GM12891 (cell line): ENCODE results near the gene NFKBIA.
"Not testable (repeated sequence)": the region's sequence is repeated elsewhere in the genome, so short reads cannot be mapped to it uniquely, and the experiment has no call there.

Source experiments
- DNase-seq: peaks from one replicate; pipeline ENCODE4 v3.0.0; 2011; ENCODE audit warnings: low spot score; ENCODE audit not compliant: insufficient read length
- FAIRE-seq: peaks from 2 replicates; lab custom pipeline; 2011; peaks lifted over from hg19 to GRCh38; lab: Jason Lieb, UNC
- PAX5 ChIP-seq: IDR thresholded peaks from 2 replicates; pipeline ENCODE4 v1.6.1; 2011; ENCODE audit warnings: low read length, moderate library complexity, mild to moderate bottlenecking; ENCODE audit not compliant: insufficient read depth, severe bottlenecking
- POLR2A ChIP-seq: IDR thresholded peaks from 2 replicates; pipeline ENCODE4 v1.6.1; 2011; ENCODE audit warnings: low read depth, low read length, control low read depth
- POLR2AphosphoS5 ChIP-seq: IDR thresholded peaks from 2 replicates; pipeline ENCODE4 v1.6.1; 2011; ENCODE audit warnings: low read depth, low read length, control low read depth
- POU2F2 ChIP-seq: IDR thresholded peaks from 2 replicates; pipeline ENCODE4 v1.6.1; 2011; ENCODE audit warnings: low read depth, mild to moderate bottlenecking, control low read depth, low read length, moderate library complexity
- SPI1 ChIP-seq: IDR thresholded peaks from 2 replicates; pipeline ENCODE4 v1.6.1; 2011; ENCODE audit warnings: low read depth, low read length, control low read depth
- TAF1 ChIP-seq: IDR thresholded peaks from 2 replicates; pipeline ENCODE4 v1.6.1; 2011; ENCODE audit warnings: low read depth, low read length, control low read depth

Gene NFKBIA

GRCh38 chr14:35402323-35403113 lies 2.0 kb downstream of the NFKBIA start:
- TF ChIP-seq POU2F2 (no peak; the same call in 1 of the 2 replicates), POLR2AphosphoS5 (peak; percentile 90), POLR2A (peak; percentile 65), TAF1 (no peak)
- DNase-seq (no peak), FAIRE-seq (no peak)

- FAIRE-seq (no peak), DNase-seq (no peak)
- TF ChIP-seq POLR2AphosphoS5 (no peak; the same call in 1 of the 2 replicates), SPI1 (no peak), POU2F2 (no peak), TAF1 (no peak), PAX5 (no peak), POLR2A (no peak; the same call in none of the 2 replicates)
Observed at GRCh38 chr14:35401422-35402265, 2.9 kb downstream of the NFKBIA start.

GRCh38 chr14:35400648-35401421 lies 3.7 kb downstream of the NFKBIA start:
- DNase-seq (no peak), FAIRE-seq (no peak)
- TF ChIP-seq TAF1 (peak; percentile 57; the same call in 1 of the 2 replicates), SPI1 (no peak), POLR2A (peak; percentile 91), PAX5 (no peak), POU2F2 (peak; percentile 76), POLR2AphosphoS5 (peak; percentile 83)

- TF ChIP-seq POLR2AphosphoS5 (peak; percentile 2; the same call in 1 of the 2 replicates), TAF1 (no peak), POU2F2 (no peak), POLR2A (peak; percentile 58; the same call in 1 of the 2 replicates), SPI1 (no peak), PAX5 (no peak)
- FAIRE-seq: no peak
- no peak for DNase-seq
Observed at GRCh38 chr14:35399083-35399937, 5.2 kb downstream of the NFKBIA start.

GRCh38 chr14:35398071-35398584 lies 6.4 kb downstream of the NFKBIA start:
- FAIRE-seq: no peak
- TF ChIP-seq POLR2A: no peak
- TF ChIP-seq POLR2AphosphoS5: no peak; the same call in 1 of the 2 replicates
- TF ChIP-seq SPI1: peak; percentile 90
- DNase-seq: no peak

GRCh38 chr14:35396610-35397009 lies 7.9 kb downstream of the NFKBIA start:
- not testable (repeated sequence) for DNase-seq, FAIRE-seq

- FAIRE-seq: no peak
- DNase-seq: no peak
- TF ChIP-seq POU2F2: no peak
- TF ChIP-seq SPI1: 0 out of 2 replicates have a peak, but pooled peaks have one; percentile 24
- no peak for TF ChIP-seq POLR2AphosphoS5
Observed at GRCh38 chr14:35395283-35395682, 9.3 kb downstream of the NFKBIA start.

- DNase-seq: no peak
- no peak for FAIRE-seq
- TF ChIP-seq POLR2AphosphoS5: no peak
- TF ChIP-seq POU2F2: no peak
- TF ChIP-seq TAF1: no peak
- TF ChIP-seq POLR2A: no peak
- TF ChIP-seq SPI1: no peak
- no peak for TF ChIP-seq PAX5
Observed at GRCh38 chr14:35394326-35395013, 10.1 kb downstream of the NFKBIA start.
